CD14-positive monocyte (primary cell): ENCODE measurements around the gene KCNJ4. TPM values are rescaled to one million over a fixed set of nuclear protein-coding genes. Genes with fewer than 3 reads are reported as not detected.

Experiments used
- DNase-seq, 3 donors: peaks; one replicate each; pipeline ENCODE4 v3.0.0-alpha.2; 2011 to 2022
- H2AFZ ChIP-seq: 2 replicates; pipeline ENCODE4 v1.6.0; 2012; ENCODE audit warnings: mild to moderate bottlenecking, low read depth, low read length, inconsistent platforms; ENCODE audit not compliant: insufficient read depth, poor library complexity, severe bottlenecking
- H3K27ac ChIP-seq, 2 donors: 1 replicate in 1 of 2; 2 replicates in 1 of 2; pipeline ENCODE4 v1.5.1; 2012 to 2013; ENCODE audit warnings: low read length in 2 of 2, control low read depth in 1 of 2, inconsistent platforms in 1 of 2, low read depth in 1 of 2, mild to moderate bottlenecking in 1 of 2
- H3K27me3 ChIP-seq, 2 donors: one replicate each; pipeline versions ENCODE4 v1.6.0 to v1.6.1; 2011 to 2013; ENCODE audit warnings: low read length in 2 of 2; ENCODE audit not compliant: control insufficient read depth in 2 of 2, insufficient read depth in 2 of 2
- H3K36me3 ChIP-seq, 2 donors: replicated peaks in 1 of 2; 1 replicate in 1 of 2; 2 replicates in 1 of 2; pipeline versions ENCODE4 v1.5.1 to v1.6.1; 2012 to 2013; ENCODE audit warnings: low read length in 2 of 2, control low read depth in 1 of 2, inconsistent platforms in 1 of 2, mild to moderate bottlenecking in 1 of 2; ENCODE audit not compliant: insufficient read depth in 2 of 2, control insufficient read depth in 1 of 2
- H3K4me1 ChIP-seq, 2 donors: 1 replicate in 1 of 2; 2 replicates in 1 of 2; pipeline versions ENCODE4 v1.5.1 to v1.6.1; 2012 to 2013; ENCODE audit warnings: low read length in 2 of 2, control low read depth in 1 of 2, inconsistent platforms in 1 of 2, mild to moderate bottlenecking in 1 of 2, moderate library complexity in 1 of 2; ENCODE audit not compliant: insufficient read depth in 2 of 2, control insufficient read depth in 1 of 2
- H3K4me2 ChIP-seq: replicated peaks from 2 replicates; pipeline ENCODE3; 2012; ENCODE audit warnings: low read length, moderate library complexity, mild to moderate bottlenecking; ENCODE audit not compliant: poor library complexity, severe bottlenecking; ENCODE audit errors: extremely low read depth
- H3K4me3 ChIP-seq, 3 experiments: fragments of 200-600 bp in 1 of 3; sonication (generic) in 1 of 3; replicated peaks in 1 of 3; 1 replicate in 2 of 3; 2 replicates in 1 of 3; pipeline ENCODE4 v1.5.1; 2011 to 2013; ENCODE audit warnings: low read length in 3 of 3, mild to moderate bottlenecking in 3 of 3, control low read depth in 2 of 3, low read depth in 2 of 3, inconsistent platforms in 1 of 3, moderate library complexity in 1 of 3
- H3K79me2 ChIP-seq: 2 replicates; pipeline ENCODE4 v1.6.0; 2012; ENCODE audit warnings: mild to moderate bottlenecking, control low read depth, inconsistent platforms, low read length, moderate library complexity; ENCODE audit not compliant: insufficient read depth
- H3K9ac ChIP-seq: 2 replicates; pipeline ENCODE4 v1.6.0; 2017; ENCODE audit warnings: low read length, mild to moderate bottlenecking; ENCODE audit not compliant: insufficient read depth, poor library complexity, severe bottlenecking
- H3K9me3 ChIP-seq, 2 donors: replicated peaks in 1 of 2; 1 replicate in 1 of 2; 2 replicates in 1 of 2; pipeline versions ENCODE4 v1.5.1 to v1.6.1; 2012 to 2013; ENCODE audit warnings: low read length in 2 of 2, control low read depth in 1 of 2; ENCODE audit not compliant: control insufficient read depth in 1 of 2, insufficient read depth in 1 of 2
- H4K20me1 ChIP-seq: 2 replicates; pipeline ENCODE4 v1.6.0; 2012; ENCODE audit warnings: mild to moderate bottlenecking, low read length, control low read depth, moderate library complexity; ENCODE audit not compliant: insufficient read depth
- H3K27ac Mint-ChIP-seq, 7 donors: one replicate each; pipeline ENCODE4 v1.8.0; 2020; ENCODE audit warnings: mild to moderate bottlenecking in 7 of 7, mixed read lengths in 7 of 7, moderate library complexity in 6 of 7, inconsistent platforms in 2 of 7
- H3K27me3 Mint-ChIP-seq, 3 donors: one replicate each; pipeline ENCODE4 v1.8.0; 2021 to 2022; ENCODE audit warnings: low read depth in 3 of 3, mild to moderate bottlenecking in 3 of 3, mixed read lengths in 3 of 3, moderate library complexity in 3 of 3, inconsistent platforms in 1 of 3
- H3K36me3 Mint-ChIP-seq, 2 donors: one replicate each; pipeline ENCODE4 v1.8.0; 2020; ENCODE audit warnings: mixed read lengths in 2 of 2, inconsistent platforms in 1 of 2, mild to moderate bottlenecking in 1 of 2
- H3K4me1 Mint-ChIP-seq: one replicate; pipeline ENCODE4 v1.8.0; 2020; ENCODE audit warnings: mild to moderate bottlenecking, mixed read lengths
- H3K4me3 Mint-ChIP-seq, 2 donors: one replicate each; pipeline ENCODE4 v1.8.0; 2020; ENCODE audit warnings: mild to moderate bottlenecking in 2 of 2, mixed read lengths in 2 of 2, moderate library complexity in 1 of 2
- H3K9me3 Mint-ChIP-seq, 7 donors: one replicate each; pipeline ENCODE4 v1.8.0; 2020 to 2022; ENCODE audit warnings: mixed read lengths in 7 of 7, mild to moderate bottlenecking in 6 of 7, moderate library complexity in 6 of 7, inconsistent platforms in 2 of 7
- CTCF ChIP-seq: fragments of 200-600 bp; IDR thresholded peaks from one replicate; pipeline ENCODE4 v1.8.0; 2022; ENCODE audit warnings: antibody characterized with exemption, mild to moderate bottlenecking
- WGBS: methylation state at CpG from one replicate; pipeline ENCODE4 v1.1.5; 2013; ENCODE audit warnings: missing lambda C conversion rate; ENCODE audit not compliant: insufficient coverage; 5-methylcytosine and 5-hydroxymethylcytosine counted together
- intact Hi-C, 2 donors: fragments of 100-400 bp; cut with micrococcal nuclease; formaldehyde crosslinking; loops; one replicate each; pipeline versions ENCODE4 v1.15.0 to v1.15.1; 2023
- polyA plus RNA-seq, 3 donors: library from polyadenylated mRNA; depleted of rRNA in 1 of 3; unstranded in 2 of 3; stranded (reverse) in 1 of 3; fragments of 300-500 nt in 2 of 3; fragments of >200 nt in 1 of 3; fragmentation: Illumina TruSeq in 2 of 3; gene quantifications; 1 replicate in 2 of 3; 2 replicates in 1 of 3; pipeline ENCODE4 v1.2.3, GENCODE V29; 2012 to 2021

KCNJ4 gene
- polyA plus RNA-seq, 3 donors, result not detected

- no peak for TF ChIP-seq CTCF
- Histone ChIP-seq H3K9ac (no peak overlapping the region), H2AFZ (no peak overlapping the region), H3K4me3 (no peak overlapping the region), H3K4me1 (no peaks in the 10 kb centered on the region), H3K9me3 (no peaks in the 10 kb centered on the region), H3K36me3 (peaks cover 95 to 100% of the 10 kb centered on the region in 2 donors), H4K20me1 (peaks cover 100% of the 10 kb centered on the region), H3K4me2 (no peak overlapping the region), H3K27ac (no peak overlapping the region), H3K79me2 (peaks cover 50% of the 10 kb centered on the region), H3K27me3 (no peaks in the 10 kb centered on the region)
- H3K27me3 Mint-ChIP-seq, result peaks cover 0 to under 1% (median 0%) of the 10 kb centered on the region in 3 donors
- H3K27ac Mint-ChIP-seq, result no peak overlapping the region
- no peaks in the 10 kb centered on the region for H3K9me3 Mint-ChIP-seq
- DNase-seq, result no peak
- intact Hi-C loops, result no loop called here
- no peak overlapping the region for H3K4me3 Mint-ChIP-seq
- peaks cover 81 to 97% of the 10 kb centered on the region in 2 donors for H3K36me3 Mint-ChIP-seq
- H3K4me1 Mint-ChIP-seq, result no peaks in the 10 kb centered on the region
- 94% methylated on average over 2 of the region's 5 CpGs for WGBS
These were observed 36.8 kb upstream of the KCNJ4 start for GRCh38 chr22:38491707-38492348.

- Histone ChIP-seq H4K20me1 (peaks cover 100% of the 10 kb centered on the region), H3K79me2 (peaks cover 40% of the 10 kb centered on the region), H3K9me3 (no peaks in the 10 kb centered on the region), H2AFZ (no peak overlapping the region), H3K27me3 (no peaks in the 10 kb centered on the region), H3K4me2 (no peak overlapping the region), H3K9ac (no peak overlapping the region), H3K4me3 (no peak overlapping the region), H3K27ac (peak overlapping the region in 1 of 2 donors; percentile 34), H3K4me1 (no peaks in the 10 kb centered on the region), H3K36me3 (peaks cover 95 to 100% of the 10 kb centered on the region in 2 donors)
- Mint-ChIP-seq H3K27me3 (no peaks in the 10 kb centered on the region), H3K4me1 (no peaks in the 10 kb centered on the region), H3K4me3 (no peak overlapping the region), H3K36me3 (peaks cover 85 to 97% of the 10 kb centered on the region in 2 donors), H3K27ac (peak overlapping the region in 4 of 7 donors; percentile 2 to 65 (median 30)), H3K9me3 (no peaks in the 10 kb centered on the region)
- no CpG with 5 or more reads among the region's 1 CpG for WGBS
- DNase-seq, result no peak
- intact Hi-C loops, result no loop called here
- TF ChIP-seq CTCF, result no peak
These were observed 35.9 kb upstream of the KCNJ4 start for GRCh38 chr22:38490915-38491314.
